Neural cell (in vitro differentiated cells): Measurements from ENCODE around the gene ERVMER34-1.

ENCODE experiments used
- CTCF ChIP-seq: fragments of 450-650 bp; IDR thresholded peaks from 2 replicates; pipeline ENCODE4 v1.5.1; 2014; ENCODE audit warnings: antibody characterized with exemption, mild to moderate bottlenecking, moderate library complexity; ENCODE audit not compliant: poor library complexity, severe bottlenecking
- EP300 ChIP-seq: fragments of 450-650 bp; conservative IDR thresholded peaks from 2 replicates; pipeline ENCODE4 v1.6.1; 2014; ENCODE audit warnings: antibody characterized with exemption, mild to moderate bottlenecking, moderate library complexity; ENCODE audit not compliant: poor library complexity, severe bottlenecking
- MXI1 ChIP-seq: fragments of 450-650 bp; conservative IDR thresholded peaks from 2 replicates; pipeline ENCODE4 v1.6.1; 2014; ENCODE audit warnings: antibody characterized with exemption, mild to moderate bottlenecking; ENCODE audit not compliant: poor library complexity, severe bottlenecking
- POLR2AphosphoS5 ChIP-seq: IDR thresholded peaks from 2 replicates; pipeline ENCODE4 v1.6.1; 2012
- RAD21 ChIP-seq: fragments of 450-650 bp; conservative IDR thresholded peaks from 2 replicates; pipeline ENCODE4 v1.6.1; 2014; ENCODE audit warnings: antibody characterized with exemption, mild to moderate bottlenecking, moderate library complexity
- TAF1 ChIP-seq: IDR thresholded peaks from 2 replicates; pipeline ENCODE4 v1.6.1; 2012; ENCODE audit warnings: low read depth

DNA sequence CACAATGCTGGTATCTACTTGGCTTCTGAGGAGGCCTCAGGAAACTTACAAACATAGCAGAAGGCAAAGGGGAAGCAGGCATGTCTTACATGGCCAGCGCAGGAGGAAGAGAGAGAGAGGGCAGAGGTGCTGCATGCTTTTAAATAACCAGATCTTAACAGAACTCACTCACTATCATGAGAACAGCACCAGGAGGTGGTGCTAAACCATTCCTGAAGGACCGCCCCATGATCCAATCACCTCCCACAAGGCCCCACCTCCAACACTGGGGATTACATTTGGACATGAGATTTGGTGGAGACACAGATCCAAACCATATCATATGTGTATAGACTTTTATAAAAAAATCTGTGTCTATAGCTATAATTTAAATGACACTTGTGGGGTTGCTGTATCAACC is 48.6 kb upstream of the ERVMER34-1 start:
- TF ChIP-seq CTCF, result no peak
- TF ChIP-seq TAF1, result no peak
- TF ChIP-seq EP300, result no peak
- no peak for TF ChIP-seq MXI1
- no peak for TF ChIP-seq RAD21
- no peak for TF ChIP-seq POLR2AphosphoS5
